Panc1 (cell line): Measurements from ENCODE around the gene CDC42EP4. TPM values are rescaled to one million over a fixed set of nuclear protein-coding genes. Genes with fewer than 3 reads are reported as not detected.

Experiments used
- ATAC-seq: fragments of 200-7000 bp; cut with Tn5 transposase; 2 replicates; pipeline ENCODE4 v1.9.1; 2020; ENCODE audit warnings: mild to moderate bottlenecking, moderate library complexity
- BruUV-seq: library from RNA; stranded (reverse); fragments of 400-500 nt; replicated peaks from 2 replicates; lab custom pipeline; 2021; lab: Mats Ljungman, UMichigan
- CTCF ChIA-PET: fragments of 300-600 bp; sonication (Branson Sonifier 250); formaldehyde crosslinking; loops from one replicate; lab custom pipeline; 2022; ENCODE audit warnings: antibody characterized with exemption; lab: Charles Lee
- POLR2A ChIA-PET: fragments of 300-600 bp; sonication (Branson Sonifier 250); formaldehyde crosslinking; loops from one replicate; lab custom pipeline; 2022; ENCODE audit warnings: antibody characterized with exemption; lab: Charles Lee
- DNase-seq: peaks from one replicate; pipeline ENCODE4 v3.0.0-alpha.2; 2010; ENCODE audit warnings: low read depth, low spot score
- H3K27ac ChIP-seq: 2 replicates; pipeline ENCODE4 v1.5.1; 2011; ENCODE audit warnings: mild to moderate bottlenecking, low read length, inconsistent platforms
- H3K27me3 ChIP-seq: fragments of 200-500 bp; sonication (Bioruptor generic); 2 replicates; pipeline ENCODE4 v1.6.0; 2014; ENCODE audit warnings: low read length, inconsistent platforms; ENCODE audit not compliant: control insufficient read depth, insufficient read depth
- H3K36me3 ChIP-seq: fragments of 200-500 bp; sonication (Bioruptor generic); 2 replicates; pipeline ENCODE4 v1.5.1; 2014; ENCODE audit warnings: inconsistent platforms, mild to moderate bottlenecking, low read length, moderate library complexity; ENCODE audit not compliant: control insufficient read depth, insufficient read depth
- H3K4me1 ChIP-seq: 2 replicates; pipeline ENCODE4 v1.5.1; 2011; ENCODE audit warnings: inconsistent platforms, mild to moderate bottlenecking, low read length, moderate library complexity; ENCODE audit not compliant: control insufficient read depth, insufficient read depth
- H3K4me3 ChIP-seq, 2 experiments: 2 replicates each; pipeline ENCODE4 v1.5.1; 2011 to 2012; ENCODE audit warnings: low read depth in 2 of 2, low read length in 2 of 2, mild to moderate bottlenecking in 2 of 2, inconsistent platforms in 1 of 2, moderate library complexity in 1 of 2
- H3K9me3 ChIP-seq: fragments of 200-500 bp; sonication (Bioruptor generic); 2 replicates; pipeline ENCODE4 v1.5.1; 2014; ENCODE audit warnings: low read depth, mild to moderate bottlenecking, inconsistent platforms, low read length, moderate library complexity; ENCODE audit not compliant: control insufficient read depth, insufficient read depth
- POLR2AphosphoS5 ChIP-seq: IDR thresholded peaks from 2 replicates; pipeline ENCODE4 v1.6.1; 2012; ENCODE audit warnings: mild to moderate bottlenecking, low read depth, low read length, moderate library complexity
- SIN3A ChIP-seq: IDR thresholded peaks from 2 replicates; pipeline ENCODE4 v1.6.1; 2012; ENCODE audit warnings: low read depth, mild to moderate bottlenecking, low read length, moderate library complexity, borderline replicate concordance; ENCODE audit not compliant: insufficient read depth
- TCF7L2 ChIP-seq: IDR thresholded peaks from 2 replicates; pipeline ENCODE4 v1.6.1; 2011; ENCODE audit warnings: mild to moderate bottlenecking, low read depth, low read length, inconsistent platforms
- in situ Hi-C: cut with HindIII; loops from 2 replicates; pipeline ENCODE4 v1.10.0; 2016; ENCODE audit warnings: low sequenced_read_pairs, low pct_unique_long_range_greater_than_20kb
- intact Hi-C: fragments of 100-400 bp; cut with micrococcal nuclease; formaldehyde crosslinking; loops from one replicate; pipeline ENCODE4 v1.10.0; 2022; ENCODE audit not compliant: unreplicated experiment
- total RNA-seq: library from RNA; stranded (reverse); gene quantifications from one replicate; pipeline ENCODE4 v1.2.1, GENCODE V29; 2021; ENCODE audit not compliant: unreplicated experiment
- TF ChIP-seq, protein P1 (sequence below), 2 experiments: IDR thresholded peaks; 2 replicates each; pipeline ENCODE4 v1.6.1; 2011 to 2012; ENCODE audit warnings: low read depth in 2 of 2, control low read depth in 1 of 2, low read length in 1 of 2, mild to moderate bottlenecking in 1 of 2, moderate library complexity in 1 of 2; ENCODE audit not compliant: insufficient read depth in 1 of 2
- TF ChIP-seq, protein P2 (sequence below): fragments of 450-650 bp; IDR thresholded peaks from 2 replicates; pipeline ENCODE4 v1.5.1; 2017; ENCODE audit warnings: mild to moderate bottlenecking

CDC42EP4 gene
- total RNA-seq, 1 experiment from 2014 or later, result 65.9 TPM

DNA sequence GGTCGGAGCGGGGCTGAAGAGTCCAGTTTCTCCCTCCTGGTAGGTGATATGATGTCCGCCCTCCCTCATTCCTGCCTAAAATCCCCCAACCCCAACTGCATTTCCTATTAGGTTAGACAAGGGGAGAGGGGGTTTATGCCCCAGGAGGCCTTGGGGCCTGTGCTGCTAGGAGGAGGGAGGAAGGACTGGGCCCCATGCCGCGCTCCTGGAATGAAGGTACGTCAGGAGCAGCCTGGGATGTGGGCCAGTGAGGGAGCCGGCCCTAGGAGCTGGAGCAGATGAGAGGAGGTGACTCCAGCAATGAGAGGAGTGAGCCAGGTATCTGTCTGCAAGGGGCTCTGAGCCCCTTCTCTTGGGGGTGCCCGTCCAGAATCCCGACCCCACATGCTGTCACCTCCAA, 46.9 kb upstream of the CDC42EP4 start:
- TF ChIP-seq, protein P1, sequence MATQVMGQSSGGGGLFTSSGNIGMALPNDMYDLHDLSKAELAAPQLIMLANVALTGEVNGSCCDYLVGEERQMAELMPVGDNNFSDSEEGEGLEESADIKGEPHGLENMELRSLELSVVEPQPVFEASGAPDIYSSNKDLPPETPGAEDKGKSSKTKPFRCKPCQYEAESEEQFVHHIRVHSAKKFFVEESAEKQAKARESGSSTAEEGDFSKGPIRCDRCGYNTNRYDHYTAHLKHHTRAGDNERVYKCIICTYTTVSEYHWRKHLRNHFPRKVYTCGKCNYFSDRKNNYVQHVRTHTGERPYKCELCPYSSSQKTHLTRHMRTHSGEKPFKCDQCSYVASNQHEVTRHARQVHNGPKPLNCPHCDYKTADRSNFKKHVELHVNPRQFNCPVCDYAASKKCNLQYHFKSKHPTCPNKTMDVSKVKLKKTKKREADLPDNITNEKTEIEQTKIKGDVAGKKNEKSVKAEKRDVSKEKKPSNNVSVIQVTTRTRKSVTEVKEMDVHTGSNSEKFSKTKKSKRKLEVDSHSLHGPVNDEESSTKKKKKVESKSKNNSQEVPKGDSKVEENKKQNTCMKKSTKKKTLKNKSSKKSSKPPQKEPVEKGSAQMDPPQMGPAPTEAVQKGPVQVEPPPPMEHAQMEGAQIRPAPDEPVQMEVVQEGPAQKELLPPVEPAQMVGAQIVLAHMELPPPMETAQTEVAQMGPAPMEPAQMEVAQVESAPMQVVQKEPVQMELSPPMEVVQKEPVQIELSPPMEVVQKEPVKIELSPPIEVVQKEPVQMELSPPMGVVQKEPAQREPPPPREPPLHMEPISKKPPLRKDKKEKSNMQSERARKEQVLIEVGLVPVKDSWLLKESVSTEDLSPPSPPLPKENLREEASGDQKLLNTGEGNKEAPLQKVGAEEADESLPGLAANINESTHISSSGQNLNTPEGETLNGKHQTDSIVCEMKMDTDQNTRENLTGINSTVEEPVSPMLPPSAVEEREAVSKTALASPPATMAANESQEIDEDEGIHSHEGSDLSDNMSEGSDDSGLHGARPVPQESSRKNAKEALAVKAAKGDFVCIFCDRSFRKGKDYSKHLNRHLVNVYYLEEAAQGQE (IDR thresholded peaks at IDR 0.05; ENCODE audit: insufficient read depth in 1 of 2, low read depth in 2 of 2, low read length in 1 of 2), result no peak
- TF ChIP-seq POLR2AphosphoS5 (no peak), TCF7L2 (no peak), SIN3A (no peak)
- TF ChIP-seq, protein P2, sequence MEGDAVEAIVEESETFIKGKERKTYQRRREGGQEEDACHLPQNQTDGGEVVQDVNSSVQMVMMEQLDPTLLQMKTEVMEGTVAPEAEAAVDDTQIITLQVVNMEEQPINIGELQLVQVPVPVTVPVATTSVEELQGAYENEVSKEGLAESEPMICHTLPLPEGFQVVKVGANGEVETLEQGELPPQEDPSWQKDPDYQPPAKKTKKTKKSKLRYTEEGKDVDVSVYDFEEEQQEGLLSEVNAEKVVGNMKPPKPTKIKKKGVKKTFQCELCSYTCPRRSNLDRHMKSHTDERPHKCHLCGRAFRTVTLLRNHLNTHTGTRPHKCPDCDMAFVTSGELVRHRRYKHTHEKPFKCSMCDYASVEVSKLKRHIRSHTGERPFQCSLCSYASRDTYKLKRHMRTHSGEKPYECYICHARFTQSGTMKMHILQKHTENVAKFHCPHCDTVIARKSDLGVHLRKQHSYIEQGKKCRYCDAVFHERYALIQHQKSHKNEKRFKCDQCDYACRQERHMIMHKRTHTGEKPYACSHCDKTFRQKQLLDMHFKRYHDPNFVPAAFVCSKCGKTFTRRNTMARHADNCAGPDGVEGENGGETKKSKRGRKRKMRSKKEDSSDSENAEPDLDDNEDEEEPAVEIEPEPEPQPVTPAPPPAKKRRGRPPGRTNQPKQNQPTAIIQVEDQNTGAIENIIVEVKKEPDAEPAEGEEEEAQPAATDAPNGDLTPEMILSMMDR, result no peak
- ATAC-seq, result no peak
- ChIA-PET POLR2A (no interaction called here), CTCF (no interaction called here)
- H3K4me1 ChIP-seq, result no peaks in the 10 kb centered on the region
- no peak for DNase-seq
- intact Hi-C loops (no loop called here), in situ Hi-C loops (no loop called here)
- no peaks in the 10 kb centered on the region for H3K9me3 ChIP-seq
- no peaks in the 10 kb centered on the region for H3K27me3 ChIP-seq
- H3K36me3 ChIP-seq, result no peaks in the 10 kb centered on the region
- no TSS peak for BruUV-seq
- H3K4me3 ChIP-seq, result no peak overlapping the region
- H3K27ac ChIP-seq, result no peak overlapping the region

DNA sequence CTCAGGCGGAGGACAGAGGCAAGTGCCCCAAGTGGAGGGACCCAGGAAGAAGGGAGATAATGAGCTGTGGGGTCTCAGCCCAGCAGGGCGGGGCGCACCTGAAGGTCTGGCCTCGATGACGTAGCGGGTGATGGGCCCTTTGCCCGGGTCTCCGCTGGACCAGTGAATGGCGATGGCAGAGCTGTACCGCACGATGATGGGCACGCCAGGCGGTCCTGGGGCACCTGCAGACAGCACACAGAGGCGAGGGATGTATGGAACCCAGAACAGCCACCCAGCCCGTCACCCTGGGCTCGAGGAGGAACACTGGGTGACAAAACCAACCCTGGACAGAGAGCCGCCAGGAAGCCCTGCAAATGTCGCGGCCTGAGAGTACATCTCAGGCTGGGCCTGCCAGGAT, 46.2 kb upstream of the CDC42EP4 start:
- DNase-seq (no peak), ATAC-seq (no peak)
- Histone ChIP-seq H3K36me3 (no peaks in the 10 kb centered on the region), H3K27ac (no peak overlapping the region), H3K27me3 (no peaks in the 10 kb centered on the region), H3K4me3 (no peak overlapping the region), H3K4me1 (no peaks in the 10 kb centered on the region), H3K9me3 (no peaks in the 10 kb centered on the region)
- in situ Hi-C loops (no loop called here), intact Hi-C loops (no loop called here)
- TF ChIP-seq, protein P1 (IDR thresholded peaks at IDR 0.05; ENCODE audit: insufficient read depth in 1 of 2, low read depth in 2 of 2, low read length in 1 of 2), result no peak
- TF ChIP-seq TCF7L2 (no peak), POLR2AphosphoS5 (no peak), SIN3A (no peak)
- TF ChIP-seq, protein P2, result no peak
- ChIA-PET POLR2A (no interaction called here), CTCF (no interaction called here)
- no TSS peak for BruUV-seq
